ENCODE measurements around the gene MAML2. TPM values are rescaled to one million over a fixed set of nuclear protein-coding genes. Genes with fewer than 3 reads are reported as not detected.

MAML2 gene
- total RNA-seq, 1 donor from 2014 or later, result 3.8 TPM

DNA sequence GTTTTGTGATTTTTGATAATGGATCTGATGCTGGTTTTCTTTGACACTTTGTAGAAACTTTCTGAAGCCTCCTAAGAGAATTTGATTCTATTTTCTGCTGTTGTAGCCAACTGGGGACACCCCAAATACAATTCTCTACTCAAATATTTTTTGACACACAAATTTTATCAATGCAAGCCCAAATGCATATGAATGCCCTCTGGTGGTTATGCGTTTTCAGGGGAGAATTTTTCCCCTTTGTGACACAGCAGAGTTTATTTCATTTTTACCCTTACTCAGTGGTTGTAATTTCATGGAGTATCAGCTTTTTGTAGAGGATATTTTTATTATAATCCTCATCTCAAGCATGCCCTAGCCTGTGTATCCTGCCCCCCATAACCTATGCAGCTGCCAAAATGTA lies 374.4 kb downstream of the MAML2 start:
- no peak overlapping the region for H2AFZ ChIP-seq (replicated peaks)
- no peak overlapping the region for H3K4me2 ChIP-seq
- H3K4me3 ChIP-seq, result no peak overlapping the region
- Mint-ChIP-seq H3K36me3 (no peaks in the 10 kb centered on the region), H3K27me3 (ENCODE audit: insufficient read depth, low read depth) (no peaks in the 10 kb centered on the region), H3K9me3 (no peaks in the 10 kb centered on the region), H3K4me1 (no peaks in the 10 kb centered on the region), H3K4me3 (no peak overlapping the region), H3K27ac (no peak overlapping the region)
- H3K36me3 ChIP-seq, result no peaks in the 10 kb centered on the region
- H3F3A ChIP-seq (ENCODE audit: low read depth), result no peaks in the 10 kb centered on the region
- no peaks in the 10 kb centered on the region for H3K79me2 ChIP-seq (ENCODE audit: low read depth)
- no peak for TF ChIP-seq EZH2phosphoT487 (IDR thresholded peaks at IDR 0.05)
- no peak for DNase-seq (ENCODE audit: low spot score)
- H3K9ac ChIP-seq, result no peak overlapping the region
- no peaks in the 10 kb centered on the region for H3K4me1 ChIP-seq
- no peaks in the 10 kb centered on the region for H3K9me3 ChIP-seq (ENCODE audit: low read depth)
- no peak overlapping the region for H3K27ac ChIP-seq
- H4K20me1 ChIP-seq (ENCODE audit: low read depth), result no peaks in the 10 kb centered on the region
- no peaks in the 10 kb centered on the region for H3K27me3 ChIP-seq

GRCh38 chr11:95964281-95964680 lies 378.7 kb downstream of the MAML2 start:
- no peak overlapping the region for H3K4me3 Mint-ChIP-seq
- Histone ChIP-seq H2AFZ (replicated peaks) (no peak overlapping the region), H3K79me2 (ENCODE audit: low read depth) (no peaks in the 10 kb centered on the region), H3F3A (ENCODE audit: low read depth) (no peaks in the 10 kb centered on the region), H3K9ac (no peak overlapping the region), H3K4me1 (no peaks in the 10 kb centered on the region), H3K9me3 (ENCODE audit: low read depth) (no peaks in the 10 kb centered on the region), H4K20me1 (ENCODE audit: low read depth) (no peaks in the 10 kb centered on the region), H3K4me3 (no peak overlapping the region), H3K36me3 (no peaks in the 10 kb centered on the region), H3K27ac (no peak overlapping the region), H3K27me3 (no peaks in the 10 kb centered on the region), H3K4me2 (no peak overlapping the region)
- no peak for TF ChIP-seq EZH2 (IDR thresholded peaks at IDR 0.05)
- TF ChIP-seq, protein P1, sequence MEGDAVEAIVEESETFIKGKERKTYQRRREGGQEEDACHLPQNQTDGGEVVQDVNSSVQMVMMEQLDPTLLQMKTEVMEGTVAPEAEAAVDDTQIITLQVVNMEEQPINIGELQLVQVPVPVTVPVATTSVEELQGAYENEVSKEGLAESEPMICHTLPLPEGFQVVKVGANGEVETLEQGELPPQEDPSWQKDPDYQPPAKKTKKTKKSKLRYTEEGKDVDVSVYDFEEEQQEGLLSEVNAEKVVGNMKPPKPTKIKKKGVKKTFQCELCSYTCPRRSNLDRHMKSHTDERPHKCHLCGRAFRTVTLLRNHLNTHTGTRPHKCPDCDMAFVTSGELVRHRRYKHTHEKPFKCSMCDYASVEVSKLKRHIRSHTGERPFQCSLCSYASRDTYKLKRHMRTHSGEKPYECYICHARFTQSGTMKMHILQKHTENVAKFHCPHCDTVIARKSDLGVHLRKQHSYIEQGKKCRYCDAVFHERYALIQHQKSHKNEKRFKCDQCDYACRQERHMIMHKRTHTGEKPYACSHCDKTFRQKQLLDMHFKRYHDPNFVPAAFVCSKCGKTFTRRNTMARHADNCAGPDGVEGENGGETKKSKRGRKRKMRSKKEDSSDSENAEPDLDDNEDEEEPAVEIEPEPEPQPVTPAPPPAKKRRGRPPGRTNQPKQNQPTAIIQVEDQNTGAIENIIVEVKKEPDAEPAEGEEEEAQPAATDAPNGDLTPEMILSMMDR (IDR thresholded peaks at IDR 0.05), result no peak
- no peak for TF ChIP-seq EZH2phosphoT487 (IDR thresholded peaks at IDR 0.05)
- H3K4me1 Mint-ChIP-seq, result no peaks in the 10 kb centered on the region
- no peaks in the 10 kb centered on the region for H3K27me3 Mint-ChIP-seq (ENCODE audit: insufficient read depth, low read depth)
- H3K27ac Mint-ChIP-seq, result no peak overlapping the region
- no peak for DNase-seq (ENCODE audit: low spot score)
- no peaks in the 10 kb centered on the region for H3K36me3 Mint-ChIP-seq
- H3K9me3 Mint-ChIP-seq, result no peaks in the 10 kb centered on the region

DNA sequence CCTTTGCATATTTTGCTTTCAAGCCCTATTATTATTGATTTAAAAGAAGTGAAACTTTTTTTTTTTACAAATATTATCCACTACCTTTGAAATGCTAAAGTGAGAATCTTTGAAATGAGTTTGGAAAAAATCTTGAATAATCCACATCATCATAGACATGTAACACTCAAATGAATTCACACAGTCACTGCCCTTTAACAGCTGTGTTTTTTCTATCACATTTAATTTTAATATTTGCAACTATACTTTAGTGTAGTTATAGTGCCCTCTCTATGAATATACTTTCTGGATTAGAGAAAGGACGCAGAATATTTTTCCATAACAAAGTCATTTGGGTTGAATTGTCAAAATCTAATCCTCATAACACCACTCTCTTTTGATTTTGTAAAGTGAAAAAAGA lies 381.2 kb downstream of the MAML2 start:
- Histone ChIP-seq H3K9ac (no peak overlapping the region), H3K4me3 (no peak overlapping the region), H4K20me1 (ENCODE audit: low read depth) (no peaks in the 10 kb centered on the region), H3K27me3 (no peaks in the 10 kb centered on the region), H3F3A (ENCODE audit: low read depth) (no peaks in the 10 kb centered on the region), H3K4me1 (no peaks in the 10 kb centered on the region), H3K4me2 (no peak overlapping the region), H3K9me3 (ENCODE audit: low read depth) (no peaks in the 10 kb centered on the region), H2AFZ (replicated peaks) (no peak overlapping the region), H3K79me2 (ENCODE audit: low read depth) (no peaks in the 10 kb centered on the region), H3K27ac (no peak overlapping the region), H3K36me3 (no peaks in the 10 kb centered on the region)
- DNase-seq (ENCODE audit: low spot score), result no peak
- Mint-ChIP-seq H3K27me3 (ENCODE audit: insufficient read depth, low read depth) (no peaks in the 10 kb centered on the region), H3K4me1 (no peaks in the 10 kb centered on the region), H3K36me3 (no peaks in the 10 kb centered on the region), H3K27ac (no peak overlapping the region), H3K4me3 (no peak overlapping the region), H3K9me3 (no peaks in the 10 kb centered on the region)
- TF ChIP-seq EZH2 (IDR thresholded peaks at IDR 0.05) (no peak), EZH2phosphoT487 (IDR thresholded peaks at IDR 0.05) (no peak)
- TF ChIP-seq, protein P1 (IDR thresholded peaks at IDR 0.05), result no peak

GRCh38 chr11:95950905-95951304 lies 392.1 kb downstream of the MAML2 start:
- H2AFZ ChIP-seq (replicated peaks), result no peak overlapping the region
- H3K27me3 ChIP-seq, result no peaks in the 10 kb centered on the region
- no peak overlapping the region for H3K9ac ChIP-seq
- H4K20me1 ChIP-seq (ENCODE audit: low read depth), result no peaks in the 10 kb centered on the region
- no peaks in the 10 kb centered on the region for H3K36me3 ChIP-seq
- Mint-ChIP-seq H3K36me3 (peaks cover 5% of the 10 kb centered on the region), H3K9me3 (peaks cover 23% of the 10 kb centered on the region), H3K4me1 (no peaks in the 10 kb centered on the region), H3K27ac (no peak overlapping the region), H3K4me3 (no peak overlapping the region), H3K27me3 (ENCODE audit: insufficient read depth, low read depth) (no peaks in the 10 kb centered on the region)
- H3K27ac ChIP-seq, result no peak overlapping the region
- no peaks in the 10 kb centered on the region for H3K9me3 ChIP-seq (ENCODE audit: low read depth)
- H3K4me2 ChIP-seq, result no peak overlapping the region
- H3F3A ChIP-seq (ENCODE audit: low read depth), result no peaks in the 10 kb centered on the region
- no peaks in the 10 kb centered on the region for H3K79me2 ChIP-seq (ENCODE audit: low read depth)
- no peaks in the 10 kb centered on the region for H3K4me1 ChIP-seq
- TF ChIP-seq EZH2phosphoT487 (IDR thresholded peaks at IDR 0.05) (no peak), EZH2 (IDR thresholded peaks at IDR 0.05) (no peak)
- TF ChIP-seq, protein P1 (IDR thresholded peaks at IDR 0.05), result no peak
- DNase-seq (ENCODE audit: low spot score), result no peak
- no peak overlapping the region for H3K4me3 ChIP-seq

Data from neural progenitor cell (in vitro differentiated cells).